K562 (cell line): ENCODE data around the gene VPS45. TPM values are rescaled to one million over a fixed set of nuclear protein-coding genes. Genes with fewer than 3 reads are reported as not detected.
A peak's percentile ranks its signal among the peaks of the same experiment; 100 is the strongest.

Experiments used
- ADNP ChIP-seq: fragments of 200-800 bp; sonication (Bioruptor generic); IDR thresholded peaks from 2 replicates; pipeline ENCODE4 v1.6.1; 2016; ENCODE audit warnings: missing genetic modification characterization, missing compliant biosample characterization
- ARID2 ChIP-seq: fragments of 450-650 bp; IDR thresholded peaks from 2 replicates; pipeline ENCODE4 v1.6.1; 2017; ENCODE audit warnings: antibody characterized with exemption, mild to moderate bottlenecking
- CBX2 ChIP-seq: fragments of 200-600 bp; sonication (generic); IDR thresholded peaks from one replicate; pipeline ENCODE4 v1.6.1; 2012; ENCODE audit warnings: mild to moderate bottlenecking, low read length, inconsistent platforms; ENCODE audit not compliant: insufficient read depth, poor library complexity, severe bottlenecking
- CHD4 ChIP-seq: fragments of 200-600 bp; sonication (generic); IDR thresholded peaks from 3 replicates; pipeline ENCODE4 v1.6.1; 2012; ENCODE audit warnings: low read depth, mild to moderate bottlenecking, mixed read lengths, low read length, inconsistent platforms; ENCODE audit not compliant: insufficient read depth, insufficient replicate concordance, poor library complexity, severe bottlenecking
- ESRRB ChIP-seq: fragments of 250-450 bp; sonication (Bioruptor Pico); IDR thresholded peaks from 2 replicates; pipeline ENCODE4 v1.5.0; 2020; ENCODE audit warnings: mild to moderate bottlenecking, moderate library complexity, borderline replicate concordance
- EZH2 ChIP-seq: IDR thresholded peaks from 2 replicates; pipeline ENCODE4 v1.6.1; 2012; ENCODE audit warnings: low read depth, mild to moderate bottlenecking, inconsistent platforms, low read length, borderline replicate concordance
- FOXJ3 ChIP-seq: sonication (generic); formaldehyde crosslinking; IDR thresholded peaks from 2 replicates; pipeline ENCODE4 v1.4.0; 2020; ENCODE audit warnings: mild to moderate bottlenecking, missing genetic modification reagents
- GABPB1 ChIP-seq: sonication (generic); formaldehyde crosslinking; IDR thresholded peaks from 2 replicates; pipeline ENCODE4 v1.8.0; 2022; ENCODE audit warnings: mild to moderate bottlenecking, missing genetic modification reagents
- HDGF ChIP-seq: fragments of 450-650 bp; IDR thresholded peaks from 2 replicates; pipeline ENCODE4 v1.6.1; 2016
- MAFK ChIP-seq: IDR thresholded peaks from 2 replicates; pipeline ENCODE4 v1.6.1; 2011; ENCODE audit warnings: low read length, improper control_type of control experiment
- MECOM ChIP-seq: fragments of 250-450 bp; sonication (Bioruptor Pico); IDR thresholded peaks from 2 replicates; pipeline ENCODE4 v1.8.0; 2022; ENCODE audit warnings: inconsistent platforms
- POLR3A ChIP-seq: IDR thresholded peaks from 2 replicates; pipeline ENCODE4 v1.6.1; 2011; ENCODE audit warnings: borderline replicate concordance, mild to moderate bottlenecking, moderate library complexity; ENCODE audit not compliant: insufficient read length, insufficient read depth; ENCODE audit errors: extremely low read depth
- PYGO2 ChIP-seq: fragments of 450-650 bp; IDR thresholded peaks from 2 replicates; pipeline ENCODE4 v1.6.1; 2016; ENCODE audit warnings: mild to moderate bottlenecking, missing genetic modification characterization, moderate library complexity, missing compliant biosample characterization
- SMAD1 ChIP-seq: fragments of 150-350 bp; IDR thresholded peaks from 2 replicates; pipeline ENCODE4 v1.6.1; 2014; ENCODE audit warnings: low read length, low read depth; ENCODE audit not compliant: partially characterized antibody
- SREBF2 ChIP-seq: sonication (generic); formaldehyde crosslinking; IDR thresholded peaks from 2 replicates; pipeline ENCODE4 v1.4.0; 2020; ENCODE audit warnings: mild to moderate bottlenecking, missing genetic modification reagents
- TSC22D4 ChIP-seq: fragments of 450-650 bp; IDR thresholded peaks from 2 replicates; pipeline ENCODE4 v1.6.1; 2016; ENCODE audit warnings: missing genetic modification characterization, missing biosample characterization, control low read depth
- ZNF212 ChIP-seq: fragments of 450-650 bp; formaldehyde crosslinking; IDR thresholded peaks from 2 replicates; pipeline ENCODE4 v1.4.0; 2020; ENCODE audit warnings: mild to moderate bottlenecking
- ZNF766 ChIP-seq: fragments of 200-800 bp; sonication (Bioruptor generic); conservative IDR thresholded peaks from 2 replicates; pipeline ENCODE4 v1.6.1; 2016; ENCODE audit warnings: missing genetic modification characterization, missing compliant biosample characterization
- ZNF778 ChIP-seq: fragments of 450-650 bp; formaldehyde crosslinking; IDR thresholded peaks from 2 replicates; pipeline ENCODE4 v1.4.0; 2020; ENCODE audit warnings: mild to moderate bottlenecking, moderate library complexity
- ZNF79 ChIP-seq: fragments of 250-450 bp; sonication (Bioruptor Pico); IDR thresholded peaks from 2 replicates; pipeline ENCODE4 v1.4.0; 2020; ENCODE audit warnings: low read depth, mild to moderate bottlenecking, moderate library complexity
- polyA plus RNA-seq, 8 experiments: library from polyadenylated mRNA; depleted of rRNA in 4 of 8; stranded (reverse) in 5 of 8; unstranded in 3 of 8; fragments of >200 nt; fragmentation: Nextera tagmentation in 2 of 8; fragmentation: Illumina TruSeq in 1 of 8; extraction: Ambion mirVana in 2 of 8; extraction: Trizol in 1 of 8; gene quantifications; 2 replicates each; pipeline versions ENCODE4 v1.2.1 to v1.2.3, GENCODE V29; 2011 to 2014; ENCODE audit warnings: inconsistent platforms in 1 of 8, missing spikeins in 1 of 8
- total RNA-seq, 7 experiments: library from RNA; depleted of rRNA in 6 of 7; stranded (reverse); fragments of >200 nt in 6 of 7; fragmentation: Illumina TruSeq in 2 of 7; extraction: Trizol in 2 of 7; gene quantifications; 2 replicates each; pipeline versions ENCODE4 v1.2.1 to v1.2.3, GENCODE V29; 2011 to 2021; ENCODE audit warnings: low replicate concordance in 1 of 7
- TF ChIP-seq, protein P1 (sequence below): sonication (generic); formaldehyde crosslinking; IDR thresholded peaks from 2 replicates; pipeline ENCODE4 v1.8.0; 2023; ENCODE audit warnings: mild to moderate bottlenecking, missing genetic modification reagents
- TF ChIP-seq, protein P2 (sequence below): fragments of 450-650 bp; IDR thresholded peaks from 2 replicates; pipeline ENCODE4 v1.6.1; 2016; ENCODE audit warnings: missing biosample characterization, missing genetic modification characterization
- TF ChIP-seq, protein P3 (sequence below): sonication (generic); formaldehyde crosslinking; IDR thresholded peaks from 2 replicates; pipeline ENCODE4 v1.8.1; 2023; ENCODE audit warnings: mild to moderate bottlenecking, missing genetic modification reagents, moderate library complexity

Gene VPS45
- total and polyA plus RNA-seq, 9 of the 15 experiments (the other 6 are each of a cell fraction or from before 2014, with no cell fraction given) = 17.9 to 48.2 (median 34.4) TPM

DNA sequence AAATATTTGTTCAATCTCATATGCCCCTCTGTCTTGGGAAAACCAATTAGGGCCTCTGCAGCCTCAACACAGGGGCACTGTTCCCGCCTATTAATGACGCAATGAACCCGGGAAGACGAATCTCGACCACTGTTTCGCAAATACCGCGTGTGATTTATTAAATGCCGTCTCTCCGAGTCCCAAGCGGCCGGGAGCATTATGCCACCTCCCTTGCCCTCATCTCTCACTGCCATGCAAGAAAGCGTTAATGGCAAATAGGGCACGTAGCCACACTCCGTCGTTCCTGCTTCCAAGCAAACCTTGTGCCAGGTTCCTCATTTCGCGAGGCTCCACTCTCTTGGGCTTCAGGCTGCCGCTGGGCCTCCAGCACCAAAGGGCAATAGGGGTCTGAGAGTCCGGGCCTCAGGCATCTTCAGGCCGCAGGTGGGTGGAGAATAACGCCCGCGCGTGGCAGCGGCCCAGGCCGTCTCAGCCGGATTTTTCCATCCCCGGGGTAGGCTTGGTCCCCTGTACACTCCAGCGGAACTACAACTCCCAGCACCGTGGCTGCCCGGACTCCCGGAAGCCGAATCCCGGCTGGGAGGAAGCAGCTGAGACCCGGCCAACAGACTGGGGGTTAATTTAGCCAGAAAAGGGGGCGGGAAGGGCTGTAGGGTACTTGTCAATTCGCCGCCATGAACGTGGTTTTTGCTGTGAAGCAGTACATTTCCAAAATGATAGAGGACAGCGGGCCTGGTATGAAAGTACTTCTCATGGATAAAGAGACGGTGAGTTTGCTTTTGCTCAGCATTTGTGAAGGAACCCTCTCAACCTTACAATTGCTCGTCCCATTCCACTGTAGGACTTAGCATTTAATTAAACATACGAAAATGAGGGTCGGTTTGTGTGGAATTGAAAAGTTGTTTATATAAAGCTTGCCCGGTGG lies at the start of gene VPS45 (continued):
- TF ChIP-seq GABPB1 (CRISPR knock-in tag) = peak; percentile 97
- TF ChIP-seq PYGO2 = no peak
- TF ChIP-seq, protein P1, sequence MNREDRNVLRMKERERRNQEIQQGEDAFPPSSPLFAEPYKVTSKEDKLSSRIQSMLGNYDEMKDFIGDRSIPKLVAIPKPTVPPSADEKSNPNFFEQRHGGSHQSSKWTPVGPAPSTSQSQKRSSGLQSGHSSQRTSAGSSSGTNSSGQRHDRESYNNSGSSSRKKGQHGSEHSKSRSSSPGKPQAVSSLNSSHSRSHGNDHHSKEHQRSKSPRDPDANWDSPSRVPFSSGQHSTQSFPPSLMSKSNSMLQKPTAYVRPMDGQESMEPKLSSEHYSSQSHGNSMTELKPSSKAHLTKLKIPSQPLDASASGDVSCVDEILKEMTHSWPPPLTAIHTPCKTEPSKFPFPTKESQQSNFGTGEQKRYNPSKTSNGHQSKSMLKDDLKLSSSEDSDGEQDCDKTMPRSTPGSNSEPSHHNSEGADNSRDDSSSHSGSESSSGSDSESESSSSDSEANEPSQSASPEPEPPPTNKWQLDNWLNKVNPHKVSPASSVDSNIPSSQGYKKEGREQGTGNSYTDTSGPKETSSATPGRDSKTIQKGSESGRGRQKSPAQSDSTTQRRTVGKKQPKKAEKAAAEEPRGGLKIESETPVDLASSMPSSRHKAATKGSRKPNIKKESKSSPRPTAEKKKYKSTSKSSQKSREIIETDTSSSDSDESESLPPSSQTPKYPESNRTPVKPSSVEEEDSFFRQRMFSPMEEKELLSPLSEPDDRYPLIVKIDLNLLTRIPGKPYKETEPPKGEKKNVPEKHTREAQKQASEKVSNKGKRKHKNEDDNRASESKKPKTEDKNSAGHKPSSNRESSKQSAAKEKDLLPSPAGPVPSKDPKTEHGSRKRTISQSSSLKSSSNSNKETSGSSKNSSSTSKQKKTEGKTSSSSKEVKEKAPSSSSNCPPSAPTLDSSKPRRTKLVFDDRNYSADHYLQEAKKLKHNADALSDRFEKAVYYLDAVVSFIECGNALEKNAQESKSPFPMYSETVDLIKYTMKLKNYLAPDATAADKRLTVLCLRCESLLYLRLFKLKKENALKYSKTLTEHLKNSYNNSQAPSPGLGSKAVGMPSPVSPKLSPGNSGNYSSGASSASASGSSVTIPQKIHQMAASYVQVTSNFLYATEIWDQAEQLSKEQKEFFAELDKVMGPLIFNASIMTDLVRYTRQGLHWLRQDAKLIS (CRISPR knock-in tag) = no peak
- no peak for TF ChIP-seq ESRRB (CRISPR knock-in tag)
- TF ChIP-seq ARID2 = no peak
- no peak for TF ChIP-seq SREBF2
- TF ChIP-seq, protein P2, sequence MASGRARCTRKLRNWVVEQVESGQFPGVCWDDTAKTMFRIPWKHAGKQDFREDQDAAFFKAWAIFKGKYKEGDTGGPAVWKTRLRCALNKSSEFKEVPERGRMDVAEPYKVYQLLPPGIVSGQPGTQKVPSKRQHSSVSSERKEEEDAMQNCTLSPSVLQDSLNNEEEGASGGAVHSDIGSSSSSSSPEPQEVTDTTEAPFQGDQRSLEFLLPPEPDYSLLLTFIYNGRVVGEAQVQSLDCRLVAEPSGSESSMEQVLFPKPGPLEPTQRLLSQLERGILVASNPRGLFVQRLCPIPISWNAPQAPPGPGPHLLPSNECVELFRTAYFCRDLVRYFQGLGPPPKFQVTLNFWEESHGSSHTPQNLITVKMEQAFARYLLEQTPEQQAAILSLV (tag) = peak; percentile 74
- no peak for TF ChIP-seq MAFK
- peak; percentile 22 for TF ChIP-seq SMAD1
- TF ChIP-seq, protein P3, sequence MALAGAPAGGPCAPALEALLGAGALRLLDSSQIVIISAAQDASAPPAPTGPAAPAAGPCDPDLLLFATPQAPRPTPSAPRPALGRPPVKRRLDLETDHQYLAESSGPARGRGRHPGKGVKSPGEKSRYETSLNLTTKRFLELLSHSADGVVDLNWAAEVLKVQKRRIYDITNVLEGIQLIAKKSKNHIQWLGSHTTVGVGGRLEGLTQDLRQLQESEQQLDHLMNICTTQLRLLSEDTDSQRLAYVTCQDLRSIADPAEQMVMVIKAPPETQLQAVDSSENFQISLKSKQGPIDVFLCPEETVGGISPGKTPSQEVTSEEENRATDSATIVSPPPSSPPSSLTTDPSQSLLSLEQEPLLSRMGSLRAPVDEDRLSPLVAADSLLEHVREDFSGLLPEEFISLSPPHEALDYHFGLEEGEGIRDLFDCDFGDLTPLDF (CRISPR knock-in tag) = peak; percentile 89
- no peak for TF ChIP-seq HDGF
- peak; percentile 55; the same call in 1 of the 2 replicates for TF ChIP-seq ZNF766
- no peak for TF ChIP-seq FOXJ3 (CRISPR knock-in tag)
- TF ChIP-seq TSC22D4 (tag) = no peak
- no peak for TF ChIP-seq EZH2
- TF ChIP-seq POLR3A = no peak
- no peak for TF ChIP-seq CBX2
- TF ChIP-seq ADNP = no peak
- TF ChIP-seq ZNF79 = no peak
- TF ChIP-seq MECOM (CRISPR knock-in tag) = no peak
- no peak for TF ChIP-seq ZNF212
- TF ChIP-seq ZNF778 (CRISPR knock-in tag) = no peak
- peak; percentile 45 for TF ChIP-seq CHD4
